Uterus (tissue), 4 donors: ENCODE data around the gene ITM2B. TPM values are rescaled to one million over a fixed set of nuclear protein-coding genes. Genes with fewer than 3 reads are reported as not detected.
"Not testable (repeated sequence)": the region's sequence is repeated elsewhere in the genome, so short reads cannot be mapped to it uniquely, and the experiment has no call there.

Experiments used
- DNase-seq, 2 donors: peaks; one replicate each; pipeline ENCODE4 v3.0.0-alpha.2; 2019 to 2020
- H3K27ac ChIP-seq, 2 donors: fragments of 200-600 bp; sonication (generic); 1 replicate in 1 of 2; 2 replicates in 1 of 2; pipeline ENCODE4 v1.5.1; 2016 to 2018
- H3K27me3 ChIP-seq, 2 donors: fragments of 200-600 bp; sonication (generic); one replicate each; pipeline ENCODE4 v1.5.1; 2018 to 2019; ENCODE audit warnings: control low read depth in 1 of 2
- H3K36me3 ChIP-seq, 2 donors: fragments of 200-600 bp; sonication (generic); one replicate each; pipeline ENCODE4 v1.5.1; 2019; ENCODE audit warnings: control low read depth in 1 of 2
- H3K4me1 ChIP-seq, 2 donors: fragments of 200-600 bp; sonication (generic); one replicate each; pipeline ENCODE4 v1.5.1; 2018 to 2019; ENCODE audit warnings: control low read depth in 1 of 2
- H3K4me3 ChIP-seq, 2 donors: fragments of 200-600 bp; sonication (generic); 1 replicate in 1 of 2; 2 replicates in 1 of 2; pipeline ENCODE4 v1.5.1; 2018 to 2019; ENCODE audit warnings: mild to moderate bottlenecking in 1 of 2
- H3K9me3 ChIP-seq, 2 donors: fragments of 200-600 bp; sonication (generic); one replicate each; pipeline ENCODE4 v1.5.1; 2019; ENCODE audit warnings: control low read depth in 1 of 2
- POLR2A ChIP-seq, 2 donors: fragments of 450-650 bp; IDR thresholded peaks; one replicate each; pipeline ENCODE4 v1.6.1; 2016; ENCODE audit warnings: antibody characterized with exemption in 2 of 2, mild to moderate bottlenecking in 1 of 2, moderate library complexity in 1 of 2
- intact Hi-C: fragments of 100-400 bp; cut with DNase I; formaldehyde crosslinking; loops from one replicate; pipeline ENCODE4 v1.15.1; 2023; ENCODE audit warnings: low total_unique reads
- total RNA-seq, 4 donors: library from RNA; depleted of rRNA in 3 of 4; stranded (reverse); fragments of >200 nt in 3 of 4; gene quantifications; one replicate each; pipeline versions ENCODE4 v1.1.0 to v1.2.4, GENCODE V29; 2014 to 2023
- TF ChIP-seq, protein P1 (sequence below), 4 experiments: fragments of 200-600 bp in 2 of 4; fragments of 450-650 bp in 2 of 4; sonication (generic) in 2 of 4; IDR thresholded peaks; one replicate each; pipeline ENCODE4 v1.5.1; 2016 to 2019; ENCODE audit warnings: antibody characterized with exemption in 4 of 4, mild to moderate bottlenecking in 2 of 4, moderate library complexity in 1 of 4
- donor health status: DM: yes; HTN: yes; CAD: no.

The ITM2B gene
- total RNA-seq, 4 donors from 2014 or later, result 326 to 725 (median 565) TPM

DNA sequence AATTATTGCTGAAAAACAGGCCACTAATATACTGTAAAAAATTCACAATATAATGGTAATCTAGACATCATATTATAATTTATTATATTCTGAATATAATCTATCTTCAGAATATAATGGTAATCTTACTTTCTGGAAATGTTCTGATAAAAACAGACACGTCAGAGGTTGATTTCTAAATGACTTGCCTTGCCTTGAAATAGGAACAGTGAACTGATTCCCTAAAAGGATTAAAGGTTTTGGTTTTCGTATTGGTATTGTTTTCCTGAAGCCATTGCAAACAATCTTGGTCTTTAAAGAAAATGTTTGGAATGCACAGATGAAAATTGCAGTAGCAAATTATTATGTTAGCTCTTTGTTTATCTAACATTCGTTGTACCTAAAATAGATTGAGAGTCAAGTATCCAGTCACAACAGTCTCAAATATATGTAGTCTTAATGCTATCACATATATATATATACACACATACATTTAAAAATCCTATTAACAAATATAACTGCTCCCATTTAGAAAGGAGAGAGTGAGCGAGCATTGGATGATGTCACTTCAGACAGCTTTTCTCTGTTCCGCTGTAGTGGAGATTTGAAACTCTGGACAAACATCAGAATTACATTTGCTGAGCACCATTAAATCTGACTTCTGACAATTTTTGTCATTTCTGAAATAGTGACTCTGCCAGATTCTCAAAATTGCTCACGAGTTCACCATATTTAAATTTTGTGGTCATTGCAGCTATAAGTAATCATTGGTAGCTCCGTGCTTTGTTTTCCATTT, 1.7 kb downstream of the ITM2B start:
- H3K27me3 ChIP-seq, result no peaks in the 10 kb centered on the region
- intact Hi-C loops, result loop anchor here (10.0 kb wide), 1 partner anchor 70 kb away; the partner anchor contains the start of gene RB1
- H3K9me3 ChIP-seq, result no peaks in the 10 kb centered on the region
- no peaks in the 10 kb centered on the region for H3K36me3 ChIP-seq
- H3K27ac ChIP-seq, result peak overlapping the region; percentile 99 to 100
- TF ChIP-seq, protein P1, sequence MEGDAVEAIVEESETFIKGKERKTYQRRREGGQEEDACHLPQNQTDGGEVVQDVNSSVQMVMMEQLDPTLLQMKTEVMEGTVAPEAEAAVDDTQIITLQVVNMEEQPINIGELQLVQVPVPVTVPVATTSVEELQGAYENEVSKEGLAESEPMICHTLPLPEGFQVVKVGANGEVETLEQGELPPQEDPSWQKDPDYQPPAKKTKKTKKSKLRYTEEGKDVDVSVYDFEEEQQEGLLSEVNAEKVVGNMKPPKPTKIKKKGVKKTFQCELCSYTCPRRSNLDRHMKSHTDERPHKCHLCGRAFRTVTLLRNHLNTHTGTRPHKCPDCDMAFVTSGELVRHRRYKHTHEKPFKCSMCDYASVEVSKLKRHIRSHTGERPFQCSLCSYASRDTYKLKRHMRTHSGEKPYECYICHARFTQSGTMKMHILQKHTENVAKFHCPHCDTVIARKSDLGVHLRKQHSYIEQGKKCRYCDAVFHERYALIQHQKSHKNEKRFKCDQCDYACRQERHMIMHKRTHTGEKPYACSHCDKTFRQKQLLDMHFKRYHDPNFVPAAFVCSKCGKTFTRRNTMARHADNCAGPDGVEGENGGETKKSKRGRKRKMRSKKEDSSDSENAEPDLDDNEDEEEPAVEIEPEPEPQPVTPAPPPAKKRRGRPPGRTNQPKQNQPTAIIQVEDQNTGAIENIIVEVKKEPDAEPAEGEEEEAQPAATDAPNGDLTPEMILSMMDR (IDR thresholded peaks at IDR 0.05), result no peak
- no peak for TF ChIP-seq POLR2A (IDR thresholded peaks at IDR 0.05)
- H3K4me1 ChIP-seq, result peaks cover 0 to 6% of the 10 kb centered on the region in 2 donors
- H3K4me3 ChIP-seq, result peak overlapping the region; percentile 96 to 98
- no peak for DNase-seq

DNA sequence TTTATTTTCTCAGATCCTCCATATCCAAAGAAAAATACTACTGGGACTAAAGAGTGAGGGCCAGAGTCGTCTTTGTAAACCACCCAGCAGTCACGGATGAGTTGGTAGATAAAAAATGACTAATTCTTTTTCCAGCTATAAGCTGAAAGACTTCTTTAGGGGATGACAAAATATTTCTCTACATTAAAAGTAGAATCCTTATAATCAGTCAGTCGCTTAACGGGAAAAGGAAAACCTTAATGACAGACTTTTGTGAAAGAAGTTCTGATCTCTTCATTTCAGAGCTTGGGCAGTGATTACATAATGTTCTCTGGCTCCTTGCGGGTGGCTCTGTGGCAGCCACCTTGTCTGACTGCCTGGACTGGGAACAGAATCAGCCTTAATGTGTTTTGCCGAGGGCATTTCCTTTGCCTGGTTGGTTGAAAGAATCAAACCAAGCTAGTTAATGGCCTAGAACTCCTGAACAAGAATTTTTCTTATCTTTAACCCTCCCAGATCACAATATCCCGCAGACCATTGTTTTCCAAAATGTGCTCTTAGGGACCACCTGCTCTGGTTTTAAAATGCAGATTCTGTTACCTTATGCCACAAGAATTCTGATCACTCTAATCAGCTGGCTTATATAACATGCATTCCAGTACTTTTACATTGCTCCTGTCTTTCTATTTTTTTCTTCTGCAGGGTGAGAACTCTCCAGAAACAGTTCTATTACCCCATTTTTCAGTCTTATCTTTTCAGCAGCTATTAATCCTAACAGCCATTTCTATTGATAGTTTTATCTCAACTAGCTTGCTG, 2.5 kb downstream of the ITM2B start:
- peak; percentile 18 to 39 for TF ChIP-seq POLR2A (IDR thresholded peaks at IDR 0.05)
- TF ChIP-seq, protein P1 (IDR thresholded peaks at IDR 0.05), result no peak
- peaks cover 0 to 6% of the 10 kb centered on the region in 2 donors for H3K4me1 ChIP-seq
- H3K36me3 ChIP-seq, result no peaks in the 10 kb centered on the region
- no peaks in the 10 kb centered on the region for H3K9me3 ChIP-seq
- H3K27me3 ChIP-seq, result no peaks in the 10 kb centered on the region
- no peak for DNase-seq
- peak overlapping the region; percentile 96 to 98 for H3K4me3 ChIP-seq
- H3K27ac ChIP-seq, result peak overlapping the region; percentile 99 to 100
- intact Hi-C loops, result loop anchor here (10.0 kb wide), 1 partner anchor 69 kb away; the partner anchor contains the start of gene RB1

DNA sequence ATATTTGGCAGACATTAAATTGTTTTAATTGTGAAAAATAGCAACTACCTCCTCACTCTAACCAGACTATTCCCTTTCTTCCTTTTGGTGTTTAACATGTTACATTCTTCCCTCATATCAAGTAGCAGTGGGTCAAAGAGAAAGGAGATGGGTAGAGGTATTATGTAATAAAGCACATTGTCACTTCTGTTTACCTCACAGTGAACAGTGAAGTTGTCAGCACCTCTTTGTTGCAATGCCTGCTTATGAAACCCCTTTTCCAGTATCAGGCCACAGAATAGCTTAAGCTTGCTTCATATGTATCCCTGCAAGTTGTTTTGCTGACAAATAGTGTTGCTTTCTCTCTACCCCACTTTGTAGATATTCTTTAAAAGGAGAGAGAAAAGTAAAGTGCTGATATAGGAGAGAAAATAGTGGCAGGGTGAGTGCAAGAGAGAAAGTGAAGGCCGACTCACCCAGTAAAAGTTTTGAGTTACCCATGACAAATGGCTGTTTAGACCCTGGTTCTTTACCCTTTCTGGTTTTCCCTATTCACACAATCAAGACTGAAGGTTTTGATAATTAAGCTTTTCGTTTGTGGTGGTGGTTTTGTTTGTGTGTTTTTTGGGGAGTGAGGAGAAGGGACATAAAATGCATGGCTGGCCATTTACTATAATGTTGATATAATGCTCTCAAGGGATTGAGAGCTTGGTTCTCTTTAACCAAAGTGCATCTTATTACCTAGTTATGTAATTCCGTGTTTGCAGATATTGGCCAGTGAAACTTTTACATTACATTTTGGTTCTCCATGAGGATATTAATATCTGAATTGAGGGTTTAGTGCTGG, 3.7 kb downstream of the ITM2B start:
- no peaks in the 10 kb centered on the region for H3K9me3 ChIP-seq
- H3K4me1 ChIP-seq, result peaks cover 2 to 6% of the 10 kb centered on the region in 2 donors
- H3K27me3 ChIP-seq, result no peaks in the 10 kb centered on the region
- H3K4me3 ChIP-seq, result peak overlapping the region; percentile 96 to 98
- TF ChIP-seq, protein P1 (IDR thresholded peaks at IDR 0.05), result no peak
- TF ChIP-seq POLR2A (IDR thresholded peaks at IDR 0.05), result no peak
- intact Hi-C loops, result loop anchor here (10.0 kb wide), 1 partner anchor 68 kb away; the partner anchor contains the start of gene RB1
- no peak for DNase-seq
- H3K36me3 ChIP-seq, result no peaks in the 10 kb centered on the region
- H3K27ac ChIP-seq, result peak overlapping the region; percentile 19 to 100

DNA sequence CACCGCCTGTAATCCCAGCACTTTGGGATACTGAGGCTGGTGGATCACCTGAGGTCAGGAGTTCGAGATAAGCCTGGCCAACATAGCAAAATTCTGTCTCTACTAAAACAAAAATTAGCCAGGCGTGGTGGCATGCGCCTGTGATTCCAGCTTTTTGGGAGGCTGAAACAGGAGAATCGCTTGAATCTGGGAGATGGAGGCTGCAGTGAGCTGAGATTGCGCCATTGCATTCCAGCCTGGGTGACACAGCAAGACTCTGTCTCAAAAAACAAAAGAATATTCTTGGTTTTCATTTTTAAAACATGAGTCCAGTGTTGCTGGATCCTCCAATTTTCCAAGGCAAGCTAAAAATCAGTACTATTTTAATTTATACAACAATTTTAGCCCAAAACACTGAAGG, 6.4 kb downstream of the ITM2B start:
- H3K4me1 ChIP-seq, H3K9me3 ChIP-seq, DNase-seq, H3K4me3 ChIP-seq, H3K36me3 ChIP-seq, H3K27ac ChIP-seq, H3K27me3 ChIP-seq: not testable (repeated sequence)
- intact Hi-C loops, result loop anchor here (10.0 kb wide), 1 partner anchor 65 kb away; the partner anchor contains the start of gene RB1

DNA sequence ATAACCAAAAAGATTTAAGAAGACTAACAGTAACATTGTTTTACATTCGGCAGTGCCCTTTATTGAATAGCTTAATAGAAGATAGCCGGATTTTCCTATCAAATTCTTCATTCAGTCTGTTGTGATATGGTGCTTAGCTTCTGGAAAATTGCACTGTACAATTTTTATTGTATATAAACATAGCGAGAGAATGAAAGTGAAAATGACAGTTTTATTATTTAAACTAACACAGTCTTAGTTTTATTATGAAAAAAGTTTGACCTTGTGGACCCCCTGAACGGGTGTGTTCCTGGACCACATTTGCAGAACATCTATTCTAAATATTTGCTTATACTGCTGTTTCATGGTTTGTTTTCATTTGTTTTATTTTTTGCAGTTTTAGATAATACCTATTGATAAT, 8.6 kb downstream of the ITM2B start:
- intact Hi-C loops, result no loop called here
- H3K27ac ChIP-seq, result no peak overlapping the region
- no peak overlapping the region for H3K4me3 ChIP-seq
- no peak for TF ChIP-seq POLR2A (IDR thresholded peaks at IDR 0.05)
- TF ChIP-seq, protein P1 (IDR thresholded peaks at IDR 0.05), result no peak
- peaks cover 0 to 8% of the 10 kb centered on the region in 2 donors for H3K4me1 ChIP-seq
- DNase-seq, result no peak
- no peaks in the 10 kb centered on the region for H3K9me3 ChIP-seq
- no peaks in the 10 kb centered on the region for H3K36me3 ChIP-seq
- no peaks in the 10 kb centered on the region for H3K27me3 ChIP-seq
